GM19351 (cell line): ENCODE measurements around the gene FARS2.
"Not testable (repeated sequence)": the region's sequence is repeated elsewhere in the genome, so short reads cannot be mapped to it uniquely, and the experiment has no call there.

ENCODE experiments used
- ATAC-seq: cut with Tn5 transposase; IDR thresholded peaks from one replicate; pipeline ENCODE4 v1.9.1; 2021; ENCODE audit warnings: mild to moderate bottlenecking, moderate library complexity; ENCODE audit not compliant: unreplicated experiment

Gene FARS2

GRCh38 chr6:5656226-5656625 lies 394.9 kb downstream of the FARS2 start:
- no peak for ATAC-seq

- ATAC-seq, result not testable (repeated sequence)
Observed at GRCh38 chr6:5656695-5657094, 395.4 kb downstream of the FARS2 start.

GRCh38 chr6:5657684-5658430 lies 396.5 kb downstream of the FARS2 start:
- ATAC-seq, result no peak

GRCh38 chr6:5659467-5659866 lies 398.2 kb downstream of the FARS2 start:
- ATAC-seq, result no peak

- ATAC-seq, result no peak
Observed at GRCh38 chr6:5660772-5661171, 399.5 kb downstream of the FARS2 start.

- ATAC-seq, result no peak
Observed at GRCh38 chr6:5662797-5663196, 401.5 kb downstream of the FARS2 start.

GRCh38 chr6:5663259-5663658 lies 401.9 kb downstream of the FARS2 start:
- ATAC-seq, result no peak

GRCh38 chr6:5663739-5664138 lies 402.4 kb downstream of the FARS2 start:
- ATAC-seq, result no peak

GRCh38 chr6:5664149-5664548 lies 402.8 kb downstream of the FARS2 start:
- ATAC-seq, result no peak

GRCh38 chr6:5665173-5665572 lies 403.9 kb downstream of the FARS2 start:
- no peak for ATAC-seq

GRCh38 chr6:5665667-5666066 lies 404.4 kb downstream of the FARS2 start:
- ATAC-seq, result no peak

GRCh38 chr6:5666695-5667094 lies 405.4 kb downstream of the FARS2 start:
- ATAC-seq, result no peak

GRCh38 chr6:5667737-5668136 lies 406.4 kb downstream of the FARS2 start:
- ATAC-seq, result no peak

GRCh38 chr6:5670381-5670780 lies 409.1 kb downstream of the FARS2 start:
- no peak for ATAC-seq

- ATAC-seq, result no peak
Observed at GRCh38 chr6:5670811-5671561, 409.7 kb downstream of the FARS2 start.

GRCh38 chr6:5671601-5672559 lies 410.6 kb downstream of the FARS2 start:
- ATAC-seq, result no peak

- no peak for ATAC-seq
Observed at GRCh38 chr6:5672581-5673011, 411.3 kb downstream of the FARS2 start.

GRCh38 chr6:5673019-5673790 lies 411.9 kb downstream of the FARS2 start:
- ATAC-seq, result no peak

GRCh38 chr6:5674141-5674540 lies 412.8 kb downstream of the FARS2 start:
- no peak for ATAC-seq

GRCh38 chr6:5674721-5675120 lies 413.4 kb downstream of the FARS2 start:
- no peak for ATAC-seq
